Measurements from ENCODE around the gene HRH2. TPM values are rescaled to one million over a fixed set of nuclear protein-coding genes. Genes with fewer than 3 reads are reported as not detected.

The HRH2 gene
- total RNA-seq, 1 experiment from 2014 or later: 3.3 TPM

DNA sequence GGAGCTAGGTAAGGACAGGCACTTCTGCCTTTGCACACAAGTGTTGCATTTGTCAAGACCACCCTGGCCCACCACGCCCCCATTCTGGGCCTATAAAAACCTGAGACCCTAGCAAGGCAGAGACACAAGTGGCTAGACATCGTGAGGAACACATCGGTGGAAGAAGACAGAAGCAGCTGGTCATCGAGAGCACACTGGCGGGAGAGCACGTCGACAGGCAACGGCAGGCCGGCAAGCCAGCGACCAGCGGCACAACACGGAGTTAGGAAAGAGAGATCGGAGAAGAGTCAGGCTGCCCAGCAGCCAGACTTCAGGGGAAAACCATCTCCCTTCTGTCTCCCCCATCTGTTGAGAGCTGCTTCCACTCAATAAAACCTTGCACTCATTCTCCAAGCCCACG lies 76.1 kb downstream of the HRH2 start:
- Histone ChIP-seq H3K27ac (ENCODE audit: insufficient read length, low read depth, low read length) (no peak overlapping the region), H4K5ac (ENCODE audit: insufficient read length, low read depth, low read length) (no peak overlapping the region), H3K23me2 (ENCODE audit: insufficient read length, low read depth, low read length, poor library complexity, severe bottlenecking) (peaks cover 7% of the 10 kb centered on the region), H2BK20ac (ENCODE audit: low read depth, low read length, poor library complexity, severe bottlenecking) (no peak overlapping the region), H2BK15ac (ENCODE audit: low read depth, low read length) (no peak overlapping the region), H3K4ac (ENCODE audit: low read depth, low read length) (no peak overlapping the region), H2AFZ (ENCODE audit: low read length) (no peak overlapping the region), H2BK120ac (ENCODE audit: low read depth, low read length, poor library complexity, severe bottlenecking) (no peak overlapping the region), H2AK5ac (ENCODE audit: insufficient read length, low read length) (no peak overlapping the region), H3K27me3 (ENCODE audit: insufficient read depth, low read length) (no peaks in the 10 kb centered on the region), H4K91ac (ENCODE audit: insufficient read length, low read depth, low read length) (no peak overlapping the region), H3T11ph (ENCODE audit: low read length) (no peak overlapping the region), H3K79me2 (ENCODE audit: insufficient read depth, low read length) (no peaks in the 10 kb centered on the region), H2BK12ac (ENCODE audit: insufficient read length, low read depth, low read length) (no peak overlapping the region), H4K20me1 (ENCODE audit: control insufficient read depth, insufficient read depth, insufficient read length) (no peaks in the 10 kb centered on the region), H3K14ac (ENCODE audit: insufficient read depth, low read length) (no peak overlapping the region), H3K56ac (ENCODE audit: insufficient read length, low read depth, low read length) (no peak overlapping the region), H3K23ac (ENCODE audit: insufficient read length, low read depth, low read length) (no peak overlapping the region), H3K4me2 (ENCODE audit: insufficient read depth, insufficient read length, low read length) (no peak overlapping the region), H3K9ac (ENCODE audit: extremely low read depth, insufficient read length, low read length) (no peak overlapping the region), H3K79me1 (ENCODE audit: insufficient read depth, low read depth, low read length, poor library complexity, severe bottlenecking) (no peaks in the 10 kb centered on the region), H2BK5ac (ENCODE audit: insufficient read length, low read length) (no peak overlapping the region), H4K8ac (replicated peaks; ENCODE audit: insufficient read length, low read depth, low read length) (no peak overlapping the region), H3K18ac (ENCODE audit: insufficient read length, low read depth, low read length) (no peak overlapping the region), H3K4me1 (ENCODE audit: insufficient read depth, low read length) (no peaks in the 10 kb centered on the region), H3K9me3 (ENCODE audit: control insufficient read depth, low read depth, low read length) (no peaks in the 10 kb centered on the region)
- Mint-ChIP-seq H3K36me3 (ENCODE audit: insufficient read depth in 1 of 3, low read depth in 3 of 3) (peaks cover 0 to 4% (median 0%) of the 10 kb centered on the region in 3 experiments; a peak in 3 of 7 replicates), H3K4me1 (peaks cover 16 to 22% of the 10 kb centered on the region in 2 experiments), H3K9me3 (peaks cover 2 to 10% of the 10 kb centered on the region in 2 experiments; a peak in 4 of 5 replicates), H3K27me3 (ENCODE audit: low read depth) (peaks cover 19% of the 10 kb centered on the region), H3K27ac (no peak overlapping the region), H3K4me3 (no peak overlapping the region; a peak in 1 of 5 replicates)
- TF ChIP-seq, protein P1, sequence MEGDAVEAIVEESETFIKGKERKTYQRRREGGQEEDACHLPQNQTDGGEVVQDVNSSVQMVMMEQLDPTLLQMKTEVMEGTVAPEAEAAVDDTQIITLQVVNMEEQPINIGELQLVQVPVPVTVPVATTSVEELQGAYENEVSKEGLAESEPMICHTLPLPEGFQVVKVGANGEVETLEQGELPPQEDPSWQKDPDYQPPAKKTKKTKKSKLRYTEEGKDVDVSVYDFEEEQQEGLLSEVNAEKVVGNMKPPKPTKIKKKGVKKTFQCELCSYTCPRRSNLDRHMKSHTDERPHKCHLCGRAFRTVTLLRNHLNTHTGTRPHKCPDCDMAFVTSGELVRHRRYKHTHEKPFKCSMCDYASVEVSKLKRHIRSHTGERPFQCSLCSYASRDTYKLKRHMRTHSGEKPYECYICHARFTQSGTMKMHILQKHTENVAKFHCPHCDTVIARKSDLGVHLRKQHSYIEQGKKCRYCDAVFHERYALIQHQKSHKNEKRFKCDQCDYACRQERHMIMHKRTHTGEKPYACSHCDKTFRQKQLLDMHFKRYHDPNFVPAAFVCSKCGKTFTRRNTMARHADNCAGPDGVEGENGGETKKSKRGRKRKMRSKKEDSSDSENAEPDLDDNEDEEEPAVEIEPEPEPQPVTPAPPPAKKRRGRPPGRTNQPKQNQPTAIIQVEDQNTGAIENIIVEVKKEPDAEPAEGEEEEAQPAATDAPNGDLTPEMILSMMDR (conservative IDR thresholded peaks at IDR 0.05): no peak
- no peak for DNase-seq
- WGBS (ENCODE audit: extremely low coverage, insufficient read length, low lambda C conversion rate): no CpG with 5 or more reads among the region's 14 CpGs
